ENCODE data around the gene ZMYND8.
"Not testable (repeated sequence)": the region's sequence is repeated elsewhere in the genome, so short reads cannot be mapped to it uniquely, and the experiment has no call there.

DNA sequence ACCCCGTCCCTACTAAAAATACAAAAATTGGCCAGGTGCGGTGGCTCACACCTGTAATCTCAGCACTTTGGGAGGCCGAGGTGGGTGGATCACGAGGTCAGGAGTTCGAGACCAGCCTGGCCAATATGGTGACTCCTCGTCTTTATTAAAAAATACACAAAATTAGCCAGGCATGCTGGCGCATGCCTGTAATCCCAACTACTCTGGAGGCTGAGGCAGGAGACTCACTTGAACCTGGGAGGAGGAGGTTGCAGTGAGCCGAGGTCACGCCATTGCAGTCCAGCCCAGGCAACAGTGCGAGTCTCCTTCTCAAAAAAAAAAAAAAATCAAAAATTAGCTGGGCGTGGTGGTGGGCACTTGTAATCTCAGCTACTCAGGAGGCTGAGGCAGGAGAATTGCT, 9.8 kb upstream of the ZMYND8 start:
- TF ChIP-seq EZH2 (IDR thresholded peaks at IDR 0.05; ENCODE audit: borderline replicate concordance, low read depth, low read length, severe bottlenecking): not testable (repeated sequence)
- TF ChIP-seq, protein P1, sequence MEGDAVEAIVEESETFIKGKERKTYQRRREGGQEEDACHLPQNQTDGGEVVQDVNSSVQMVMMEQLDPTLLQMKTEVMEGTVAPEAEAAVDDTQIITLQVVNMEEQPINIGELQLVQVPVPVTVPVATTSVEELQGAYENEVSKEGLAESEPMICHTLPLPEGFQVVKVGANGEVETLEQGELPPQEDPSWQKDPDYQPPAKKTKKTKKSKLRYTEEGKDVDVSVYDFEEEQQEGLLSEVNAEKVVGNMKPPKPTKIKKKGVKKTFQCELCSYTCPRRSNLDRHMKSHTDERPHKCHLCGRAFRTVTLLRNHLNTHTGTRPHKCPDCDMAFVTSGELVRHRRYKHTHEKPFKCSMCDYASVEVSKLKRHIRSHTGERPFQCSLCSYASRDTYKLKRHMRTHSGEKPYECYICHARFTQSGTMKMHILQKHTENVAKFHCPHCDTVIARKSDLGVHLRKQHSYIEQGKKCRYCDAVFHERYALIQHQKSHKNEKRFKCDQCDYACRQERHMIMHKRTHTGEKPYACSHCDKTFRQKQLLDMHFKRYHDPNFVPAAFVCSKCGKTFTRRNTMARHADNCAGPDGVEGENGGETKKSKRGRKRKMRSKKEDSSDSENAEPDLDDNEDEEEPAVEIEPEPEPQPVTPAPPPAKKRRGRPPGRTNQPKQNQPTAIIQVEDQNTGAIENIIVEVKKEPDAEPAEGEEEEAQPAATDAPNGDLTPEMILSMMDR (IDR thresholded peaks at IDR 0.05; ENCODE audit: borderline replicate concordance, extremely low read depth, low read length, poor library complexity, severe bottlenecking): not testable (repeated sequence)

Data from DND-41 (cell line).